ENCODE measurements around the gene ACVR1. TPM values are rescaled to one million over a fixed set of nuclear protein-coding genes. Genes with fewer than 3 reads are reported as not detected.

The ACVR1 gene
- total RNA-seq, 1 experiment from 2014 or later = 27.6 TPM

DNA sequence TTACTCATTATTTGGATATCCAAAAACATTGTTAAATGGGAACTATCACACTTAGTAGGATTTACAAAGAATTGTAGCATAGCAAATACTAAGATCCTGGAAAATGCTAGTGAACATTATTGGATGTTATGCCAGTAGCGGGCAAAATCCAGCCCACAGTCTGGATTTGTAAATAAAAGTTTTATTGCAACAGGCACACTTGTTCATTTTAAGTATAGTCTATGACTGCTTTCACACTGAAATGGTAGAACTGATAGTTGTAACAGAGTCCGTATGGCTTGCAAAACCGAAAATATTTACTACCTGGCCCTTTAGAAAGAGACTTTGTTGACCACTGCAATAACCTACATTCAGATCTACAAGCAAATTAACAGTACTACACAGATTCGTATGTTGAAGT lies 53.6 kb downstream of the ACVR1 start:
- DNase-seq (ENCODE audit: low read depth, low spot score) = no peak
- ChIA-PET CTCF (no interaction called here), POLR2A (no interaction called here)
- Histone ChIP-seq H3K36me3 (ENCODE audit: control insufficient read depth, insufficient read depth, low read length) (no peaks in the 10 kb centered on the region), H3K27me3 (ENCODE audit: control insufficient read depth, insufficient read depth, low read length) (no peaks in the 10 kb centered on the region), H3K9me3 (ENCODE audit: control insufficient read depth, insufficient read depth, low read depth, low read length) (no peaks in the 10 kb centered on the region), H3K4me1 (ENCODE audit: control insufficient read depth, insufficient read depth, low read length) (no peaks in the 10 kb centered on the region), H3K4me3 (ENCODE audit: low read depth in 2 of 2, low read length in 2 of 2) (no peak overlapping the region), H3K27ac (ENCODE audit: low read length) (no peak overlapping the region)
- in situ Hi-C loops (cut with HindIII; ENCODE audit: low pct_unique_long_range_greater_than_20kb, low sequenced_read_pairs) = no loop called here
- no TSS peak for BruUV-seq (replicated peaks)
- intact Hi-C loops (cut with micrococcal nuclease; ENCODE audit: unreplicated experiment) = no loop called here
- no peak for TF ChIP-seq TCF7L2 (IDR thresholded peaks at IDR 0.05; ENCODE audit: low read depth, low read length)
- TF ChIP-seq SIN3A (IDR thresholded peaks at IDR 0.05; ENCODE audit: borderline replicate concordance, insufficient read depth, low read depth, low read length) = no peak
- ATAC-seq = no peak

DNA sequence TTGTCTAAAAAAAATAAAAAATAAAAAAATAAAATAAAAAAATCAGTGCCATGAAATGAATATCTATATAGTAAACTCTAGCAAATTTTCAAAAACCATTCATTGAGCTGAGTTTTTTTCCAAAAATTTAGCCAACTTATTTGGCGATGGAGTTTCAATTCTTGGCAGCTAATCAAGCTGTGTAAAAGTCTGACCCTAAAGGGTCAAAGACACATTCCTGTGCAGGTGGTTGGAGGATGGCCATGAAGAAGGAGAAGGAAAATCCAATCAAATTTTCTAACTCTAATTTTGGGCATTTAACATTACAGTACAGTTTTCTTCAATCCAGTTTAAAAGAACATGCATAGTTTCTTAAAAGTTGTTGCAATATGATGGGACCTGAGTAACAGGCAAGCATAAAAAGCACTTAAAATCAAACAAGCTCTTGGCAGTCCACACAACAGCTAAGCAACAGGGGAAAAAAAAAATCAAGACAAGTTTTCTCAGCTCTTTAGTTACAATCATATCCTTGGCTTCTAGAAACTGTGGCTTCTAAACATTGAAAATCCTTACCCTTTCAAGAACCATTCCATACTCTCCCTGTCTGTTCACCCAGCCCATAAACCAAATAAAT lies 54.5 kb downstream of the ACVR1 start:
- DNase-seq (ENCODE audit: low read depth, low spot score) = no peak
- Histone ChIP-seq H3K4me3 (ENCODE audit: low read depth in 2 of 2, low read length in 2 of 2) (no peak overlapping the region), H3K27ac (ENCODE audit: low read length) (no peak overlapping the region), H3K9me3 (ENCODE audit: control insufficient read depth, insufficient read depth, low read depth, low read length) (no peaks in the 10 kb centered on the region), H3K4me1 (ENCODE audit: control insufficient read depth, insufficient read depth, low read length) (no peaks in the 10 kb centered on the region), H3K27me3 (ENCODE audit: control insufficient read depth, insufficient read depth, low read length) (no peaks in the 10 kb centered on the region), H3K36me3 (ENCODE audit: control insufficient read depth, insufficient read depth, low read length) (no peaks in the 10 kb centered on the region)
- ChIA-PET POLR2A (no interaction called here), CTCF (no interaction called here)
- no TSS peak for BruUV-seq (replicated peaks)
- intact Hi-C loops (cut with micrococcal nuclease; ENCODE audit: unreplicated experiment) (no loop called here), in situ Hi-C loops (cut with HindIII; ENCODE audit: low pct_unique_long_range_greater_than_20kb, low sequenced_read_pairs) (no loop called here)
- TF ChIP-seq TCF7L2 (IDR thresholded peaks at IDR 0.05; ENCODE audit: low read depth, low read length) = no peak
- TF ChIP-seq, protein P1, sequence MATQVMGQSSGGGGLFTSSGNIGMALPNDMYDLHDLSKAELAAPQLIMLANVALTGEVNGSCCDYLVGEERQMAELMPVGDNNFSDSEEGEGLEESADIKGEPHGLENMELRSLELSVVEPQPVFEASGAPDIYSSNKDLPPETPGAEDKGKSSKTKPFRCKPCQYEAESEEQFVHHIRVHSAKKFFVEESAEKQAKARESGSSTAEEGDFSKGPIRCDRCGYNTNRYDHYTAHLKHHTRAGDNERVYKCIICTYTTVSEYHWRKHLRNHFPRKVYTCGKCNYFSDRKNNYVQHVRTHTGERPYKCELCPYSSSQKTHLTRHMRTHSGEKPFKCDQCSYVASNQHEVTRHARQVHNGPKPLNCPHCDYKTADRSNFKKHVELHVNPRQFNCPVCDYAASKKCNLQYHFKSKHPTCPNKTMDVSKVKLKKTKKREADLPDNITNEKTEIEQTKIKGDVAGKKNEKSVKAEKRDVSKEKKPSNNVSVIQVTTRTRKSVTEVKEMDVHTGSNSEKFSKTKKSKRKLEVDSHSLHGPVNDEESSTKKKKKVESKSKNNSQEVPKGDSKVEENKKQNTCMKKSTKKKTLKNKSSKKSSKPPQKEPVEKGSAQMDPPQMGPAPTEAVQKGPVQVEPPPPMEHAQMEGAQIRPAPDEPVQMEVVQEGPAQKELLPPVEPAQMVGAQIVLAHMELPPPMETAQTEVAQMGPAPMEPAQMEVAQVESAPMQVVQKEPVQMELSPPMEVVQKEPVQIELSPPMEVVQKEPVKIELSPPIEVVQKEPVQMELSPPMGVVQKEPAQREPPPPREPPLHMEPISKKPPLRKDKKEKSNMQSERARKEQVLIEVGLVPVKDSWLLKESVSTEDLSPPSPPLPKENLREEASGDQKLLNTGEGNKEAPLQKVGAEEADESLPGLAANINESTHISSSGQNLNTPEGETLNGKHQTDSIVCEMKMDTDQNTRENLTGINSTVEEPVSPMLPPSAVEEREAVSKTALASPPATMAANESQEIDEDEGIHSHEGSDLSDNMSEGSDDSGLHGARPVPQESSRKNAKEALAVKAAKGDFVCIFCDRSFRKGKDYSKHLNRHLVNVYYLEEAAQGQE (IDR thresholded peaks at IDR 0.05; ENCODE audit: insufficient read depth in 1 of 2, low read depth in 2 of 2, low read length in 1 of 2) = no peak
- TF ChIP-seq SIN3A (IDR thresholded peaks at IDR 0.05; ENCODE audit: borderline replicate concordance, insufficient read depth, low read depth, low read length) = no peak
- ATAC-seq = no peak

DNA sequence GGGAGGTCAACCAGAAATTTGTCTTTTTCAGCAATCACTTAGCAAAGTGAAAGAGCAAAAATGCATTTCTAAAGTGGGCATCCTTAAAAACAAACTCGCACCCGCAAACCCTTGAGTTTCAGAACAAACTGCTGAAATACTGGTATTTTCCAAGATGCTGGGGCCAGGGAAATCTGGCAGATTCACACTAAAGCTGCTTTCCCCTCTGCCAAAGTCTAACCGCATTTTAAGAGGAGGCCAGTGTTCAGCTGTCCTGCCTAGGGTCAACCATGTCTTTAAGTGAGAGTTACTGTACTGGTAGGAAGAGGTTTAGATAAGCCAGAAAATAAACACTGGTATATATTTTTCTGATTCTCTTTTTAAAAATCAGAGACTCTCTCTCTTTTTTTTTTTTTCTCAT lies 55.9 kb downstream of the ACVR1 start:
- Histone ChIP-seq H3K4me1 (ENCODE audit: control insufficient read depth, insufficient read depth, low read length) (no peaks in the 10 kb centered on the region), H3K27ac (ENCODE audit: low read length) (no peak overlapping the region), H3K36me3 (ENCODE audit: control insufficient read depth, insufficient read depth, low read length) (no peaks in the 10 kb centered on the region), H3K27me3 (ENCODE audit: control insufficient read depth, insufficient read depth, low read length) (no peaks in the 10 kb centered on the region), H3K9me3 (ENCODE audit: control insufficient read depth, insufficient read depth, low read depth, low read length) (no peaks in the 10 kb centered on the region), H3K4me3 (ENCODE audit: low read depth in 2 of 2, low read length in 2 of 2) (no peak overlapping the region)
- in situ Hi-C loops (cut with HindIII; ENCODE audit: low pct_unique_long_range_greater_than_20kb, low sequenced_read_pairs) (no loop called here), intact Hi-C loops (cut with micrococcal nuclease; ENCODE audit: unreplicated experiment) (no loop called here)
- ATAC-seq (no peak), DNase-seq (ENCODE audit: low read depth, low spot score) (no peak)
- ChIA-PET CTCF (no interaction called here), POLR2A (no interaction called here)
- no TSS peak for BruUV-seq (replicated peaks)
- TF ChIP-seq, protein P1 (IDR thresholded peaks at IDR 0.05; ENCODE audit: insufficient read depth in 1 of 2, low read depth in 2 of 2, low read length in 1 of 2) = no peak
- TF ChIP-seq POLR2AphosphoS5 (IDR thresholded peaks at IDR 0.05; ENCODE audit: low read depth, low read length) (no peak), SIN3A (IDR thresholded peaks at IDR 0.05; ENCODE audit: borderline replicate concordance, insufficient read depth, low read depth, low read length) (no peak), TCF7L2 (IDR thresholded peaks at IDR 0.05; ENCODE audit: low read depth, low read length) (no peak)
- TF ChIP-seq, protein P2, sequence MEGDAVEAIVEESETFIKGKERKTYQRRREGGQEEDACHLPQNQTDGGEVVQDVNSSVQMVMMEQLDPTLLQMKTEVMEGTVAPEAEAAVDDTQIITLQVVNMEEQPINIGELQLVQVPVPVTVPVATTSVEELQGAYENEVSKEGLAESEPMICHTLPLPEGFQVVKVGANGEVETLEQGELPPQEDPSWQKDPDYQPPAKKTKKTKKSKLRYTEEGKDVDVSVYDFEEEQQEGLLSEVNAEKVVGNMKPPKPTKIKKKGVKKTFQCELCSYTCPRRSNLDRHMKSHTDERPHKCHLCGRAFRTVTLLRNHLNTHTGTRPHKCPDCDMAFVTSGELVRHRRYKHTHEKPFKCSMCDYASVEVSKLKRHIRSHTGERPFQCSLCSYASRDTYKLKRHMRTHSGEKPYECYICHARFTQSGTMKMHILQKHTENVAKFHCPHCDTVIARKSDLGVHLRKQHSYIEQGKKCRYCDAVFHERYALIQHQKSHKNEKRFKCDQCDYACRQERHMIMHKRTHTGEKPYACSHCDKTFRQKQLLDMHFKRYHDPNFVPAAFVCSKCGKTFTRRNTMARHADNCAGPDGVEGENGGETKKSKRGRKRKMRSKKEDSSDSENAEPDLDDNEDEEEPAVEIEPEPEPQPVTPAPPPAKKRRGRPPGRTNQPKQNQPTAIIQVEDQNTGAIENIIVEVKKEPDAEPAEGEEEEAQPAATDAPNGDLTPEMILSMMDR (IDR thresholded peaks at IDR 0.05) = no peak

All from Panc1 (cell line).